ENCODE measurements around the gene DISC1. TPM values are rescaled to one million over a fixed set of nuclear protein-coding genes. Genes with fewer than 3 reads are reported as not detected.
"Not testable (repeated sequence)": the region's sequence is repeated elsewhere in the genome, so short reads cannot be mapped to it uniquely, and the experiment has no call there.

The DISC1 gene
- total RNA-seq, 1 experiment from 2014 or later = 1.8 TPM

DNA sequence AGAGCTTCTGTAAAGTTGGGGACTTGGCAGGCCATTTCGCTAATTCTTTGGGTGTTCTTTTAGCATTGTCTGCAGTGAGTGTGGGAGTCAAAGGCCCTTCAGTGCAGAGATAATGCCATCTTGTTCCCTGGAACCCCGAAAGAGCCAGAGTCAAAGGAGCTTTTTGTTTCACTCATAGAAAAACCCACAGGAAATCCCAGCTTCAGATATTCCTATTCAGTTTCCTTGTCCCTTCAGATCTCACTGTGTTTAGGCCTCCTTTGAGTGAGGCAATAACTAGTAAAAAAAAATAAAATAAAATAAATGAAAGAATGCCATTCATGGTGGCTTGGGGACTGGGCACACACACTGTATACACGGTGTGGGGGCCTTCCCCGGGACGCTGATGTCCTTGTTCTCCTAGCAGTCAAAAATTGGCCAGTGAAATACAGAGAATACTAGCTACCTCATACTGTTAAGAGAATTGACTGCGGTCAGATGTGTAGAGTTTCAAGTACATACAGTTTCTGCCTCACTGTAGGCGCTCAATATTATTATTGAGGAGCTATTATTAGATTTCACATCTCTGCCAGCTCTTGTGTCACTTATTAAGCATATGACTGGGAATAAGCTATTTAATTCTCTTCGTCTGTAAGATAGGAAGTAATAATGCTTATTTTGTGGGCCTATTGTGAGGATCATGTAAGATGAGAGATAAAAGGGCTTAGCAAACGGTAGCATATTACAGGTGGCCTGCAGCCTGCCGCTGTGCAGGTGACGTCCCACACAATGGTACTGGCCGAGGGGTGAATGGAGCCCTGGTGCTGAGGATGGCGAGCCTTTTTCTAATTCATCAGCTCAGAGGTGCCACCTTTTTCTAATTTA, 16.7 kb downstream of the DISC1 start:
- H3K27me3 ChIP-seq (replicated peaks; ENCODE audit: insufficient read depth, low read depth, low read length, poor library complexity) = no peaks in the 10 kb centered on the region
- intact Hi-C loops (cut with micrococcal nuclease; ENCODE audit: unreplicated experiment) = no loop called here
- POLR2A ChIA-PET (ENCODE audit: low non-redundant PET) = no interaction called here
- H3K27ac ChIP-seq (ENCODE audit: low read depth, low read length, poor library complexity, severe bottlenecking) = no peak overlapping the region
- no peak for DNase-seq (ENCODE audit: low spot score)
- CTCF ChIA-PET = interaction anchor here (0.6 kb wide), 1 partner anchor 16 kb away, joined by 3 read pairs; no protein-coding TSS in a partner anchor
- H3K4me3 ChIP-seq (ENCODE audit: low read depth, low read length, poor library complexity, severe bottlenecking) = no peak overlapping the region
- no peak for TF ChIP-seq EZH2 (IDR thresholded peaks at IDR 0.05; ENCODE audit: borderline replicate concordance, low read depth, low read length, poor library complexity, severe bottlenecking)
- TF ChIP-seq, protein P1, sequence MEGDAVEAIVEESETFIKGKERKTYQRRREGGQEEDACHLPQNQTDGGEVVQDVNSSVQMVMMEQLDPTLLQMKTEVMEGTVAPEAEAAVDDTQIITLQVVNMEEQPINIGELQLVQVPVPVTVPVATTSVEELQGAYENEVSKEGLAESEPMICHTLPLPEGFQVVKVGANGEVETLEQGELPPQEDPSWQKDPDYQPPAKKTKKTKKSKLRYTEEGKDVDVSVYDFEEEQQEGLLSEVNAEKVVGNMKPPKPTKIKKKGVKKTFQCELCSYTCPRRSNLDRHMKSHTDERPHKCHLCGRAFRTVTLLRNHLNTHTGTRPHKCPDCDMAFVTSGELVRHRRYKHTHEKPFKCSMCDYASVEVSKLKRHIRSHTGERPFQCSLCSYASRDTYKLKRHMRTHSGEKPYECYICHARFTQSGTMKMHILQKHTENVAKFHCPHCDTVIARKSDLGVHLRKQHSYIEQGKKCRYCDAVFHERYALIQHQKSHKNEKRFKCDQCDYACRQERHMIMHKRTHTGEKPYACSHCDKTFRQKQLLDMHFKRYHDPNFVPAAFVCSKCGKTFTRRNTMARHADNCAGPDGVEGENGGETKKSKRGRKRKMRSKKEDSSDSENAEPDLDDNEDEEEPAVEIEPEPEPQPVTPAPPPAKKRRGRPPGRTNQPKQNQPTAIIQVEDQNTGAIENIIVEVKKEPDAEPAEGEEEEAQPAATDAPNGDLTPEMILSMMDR (conservative IDR thresholded peaks at IDR 0.05; ENCODE audit: low read depth, low read length) = no peak
- H3K36me3 ChIP-seq (ENCODE audit: insufficient read depth, low read length, poor library complexity, severe bottlenecking) = no peaks in the 10 kb centered on the region
- H3K4me1 ChIP-seq (ENCODE audit: insufficient read depth, low read length, poor library complexity, severe bottlenecking) = no peaks in the 10 kb centered on the region
- BruUV-seq (replicated peaks) = no TSS peak
- H3K9me3 ChIP-seq (ENCODE audit: low read depth, low read length, poor library complexity, severe bottlenecking) = no peaks in the 10 kb centered on the region

DNA sequence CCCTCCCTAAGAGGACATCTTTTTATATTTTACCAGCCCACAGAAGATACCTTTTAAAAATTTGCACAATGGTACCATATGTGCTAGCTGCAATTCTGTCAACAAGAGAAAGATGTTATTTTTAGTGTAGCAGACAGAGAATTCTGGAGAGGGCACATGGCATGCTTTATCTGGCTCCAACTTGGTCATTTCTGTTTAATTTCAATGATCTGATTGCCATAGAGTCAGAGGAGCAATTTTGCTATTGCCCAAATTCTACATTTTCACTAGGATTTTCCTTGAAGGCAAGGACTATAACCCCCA, 17.3 kb downstream of the DISC1 start:
- no peaks in the 10 kb centered on the region for H3K36me3 ChIP-seq (ENCODE audit: insufficient read depth, low read length, poor library complexity, severe bottlenecking)
- DNase-seq (ENCODE audit: low spot score) = no peak
- H3K27ac ChIP-seq (ENCODE audit: low read depth, low read length, poor library complexity, severe bottlenecking) = no peak overlapping the region
- no peak for TF ChIP-seq EZH2 (IDR thresholded peaks at IDR 0.05; ENCODE audit: borderline replicate concordance, low read depth, low read length, poor library complexity, severe bottlenecking)
- TF ChIP-seq, protein P1 (conservative IDR thresholded peaks at IDR 0.05; ENCODE audit: low read depth, low read length) = no peak
- ChIA-PET POLR2A (ENCODE audit: low non-redundant PET) (no interaction called here), CTCF (no interaction called here)
- BruUV-seq (replicated peaks) = no TSS peak
- H3K4me3 ChIP-seq (ENCODE audit: low read depth, low read length, poor library complexity, severe bottlenecking) = no peak overlapping the region
- H3K9me3 ChIP-seq (ENCODE audit: low read depth, low read length, poor library complexity, severe bottlenecking) = no peaks in the 10 kb centered on the region
- no peaks in the 10 kb centered on the region for H3K27me3 ChIP-seq (replicated peaks; ENCODE audit: insufficient read depth, low read depth, low read length, poor library complexity)
- H3K4me1 ChIP-seq (ENCODE audit: insufficient read depth, low read length, poor library complexity, severe bottlenecking) = no peaks in the 10 kb centered on the region
- intact Hi-C loops (cut with micrococcal nuclease; ENCODE audit: unreplicated experiment) = no loop called here

DNA sequence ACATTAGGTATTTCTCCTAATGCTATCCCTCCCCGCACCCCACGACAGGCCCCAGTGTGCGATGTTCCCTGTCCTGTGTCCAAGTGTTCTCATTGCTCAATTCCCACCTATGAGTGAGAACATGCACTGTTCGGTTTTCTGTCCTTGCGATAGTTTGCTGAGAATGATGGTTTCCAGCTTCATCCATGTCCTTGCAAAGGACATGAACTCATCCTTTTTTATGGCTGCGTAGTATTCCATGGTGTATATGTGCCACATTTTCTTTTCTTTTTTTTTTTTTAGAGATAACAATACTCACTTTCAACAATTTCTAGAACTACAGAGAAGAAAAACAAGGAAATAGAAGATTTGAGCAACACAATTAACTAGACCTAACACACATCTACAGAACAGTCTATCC, 19.0 kb downstream of the DISC1 start:
- CTCF ChIA-PET = not testable (repeated sequence)

DNA sequence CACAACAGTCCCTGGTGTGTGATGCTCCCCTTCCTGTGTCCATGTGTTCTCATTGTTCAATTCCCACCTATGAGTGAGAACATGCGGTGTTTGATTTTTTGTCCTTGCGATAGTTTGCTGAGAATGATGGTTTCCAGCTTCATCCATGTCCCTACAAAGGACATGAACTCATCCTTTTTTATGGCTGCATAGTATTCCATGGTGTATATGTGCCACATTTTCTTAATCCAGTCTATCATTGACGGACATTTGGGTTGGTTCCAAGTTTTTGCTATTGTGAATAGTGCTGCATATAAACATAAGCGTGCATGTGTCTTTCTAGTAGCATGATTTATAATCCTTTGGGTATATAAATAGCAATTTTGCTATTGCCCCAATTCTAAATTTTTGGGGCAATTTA, 19.6 kb downstream of the DISC1 start:
- H3K4me1 ChIP-seq (ENCODE audit: insufficient read depth, low read length, poor library complexity, severe bottlenecking); H3K27me3 ChIP-seq (replicated peaks; ENCODE audit: insufficient read depth, low read depth, low read length, poor library complexity); intact Hi-C loops (cut with micrococcal nuclease; ENCODE audit: unreplicated experiment); POLR2A ChIA-PET (ENCODE audit: low non-redundant PET); DNase-seq (ENCODE audit: low spot score); H3K9me3 ChIP-seq (ENCODE audit: low read depth, low read length, poor library complexity, severe bottlenecking); CTCF ChIA-PET; H3K36me3 ChIP-seq (ENCODE audit: insufficient read depth, low read length, poor library complexity, severe bottlenecking); BruUV-seq (replicated peaks); H3K4me3 ChIP-seq (ENCODE audit: low read depth, low read length, poor library complexity, severe bottlenecking); H3K27ac ChIP-seq (ENCODE audit: low read depth, low read length, poor library complexity, severe bottlenecking): not testable (repeated sequence)

More for the DNA sequence above, 19.0 kb downstream of the DISC1 start:
- POLR2A ChIA-PET (ENCODE audit: low non-redundant PET); H3K4me1 ChIP-seq (ENCODE audit: insufficient read depth, low read length, poor library complexity, severe bottlenecking); H3K36me3 ChIP-seq (ENCODE audit: insufficient read depth, low read length, poor library complexity, severe bottlenecking); H3K27me3 ChIP-seq (replicated peaks; ENCODE audit: insufficient read depth, low read depth, low read length, poor library complexity); H3K9me3 ChIP-seq (ENCODE audit: low read depth, low read length, poor library complexity, severe bottlenecking); H3K4me3 ChIP-seq (ENCODE audit: low read depth, low read length, poor library complexity, severe bottlenecking); BruUV-seq (replicated peaks); intact Hi-C loops (cut with micrococcal nuclease; ENCODE audit: unreplicated experiment); H3K27ac ChIP-seq (ENCODE audit: low read depth, low read length, poor library complexity, severe bottlenecking); DNase-seq (ENCODE audit: low spot score): not testable (repeated sequence)

DNA sequence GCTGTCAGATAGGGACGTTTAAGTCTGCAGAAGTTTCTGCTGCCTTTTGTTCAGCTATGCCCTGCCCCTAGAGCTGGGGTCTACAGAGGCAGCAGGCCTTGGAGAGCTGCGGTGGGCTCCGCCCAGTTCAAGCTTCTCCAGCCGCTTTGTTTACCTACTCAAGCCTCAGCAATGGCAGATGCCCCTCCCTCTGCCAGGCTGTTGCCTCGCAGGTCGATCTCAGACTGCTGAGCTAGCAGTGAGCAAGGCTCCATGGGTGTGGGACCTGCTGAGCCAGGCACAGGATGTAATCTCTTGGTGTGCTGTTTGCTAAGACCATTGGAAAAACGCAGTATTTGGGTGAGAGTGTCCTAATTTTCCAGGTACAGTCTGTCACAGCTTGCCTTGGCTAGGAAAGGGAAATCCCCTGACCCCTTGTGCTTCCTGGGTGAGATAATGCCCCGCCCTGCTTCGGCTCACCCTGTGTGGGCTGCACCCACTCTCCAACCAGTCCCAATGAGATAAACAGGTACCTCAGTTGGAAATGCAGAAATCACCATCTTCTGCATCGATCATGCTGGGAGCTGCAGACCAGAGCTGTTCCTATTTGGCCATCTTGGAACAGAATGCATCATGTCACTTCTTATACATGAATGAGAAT, 25.2 kb downstream of the DISC1 start:
- H3K27ac ChIP-seq (ENCODE audit: low read depth, low read length, poor library complexity, severe bottlenecking); H3K36me3 ChIP-seq (ENCODE audit: insufficient read depth, low read length, poor library complexity, severe bottlenecking); H3K4me3 ChIP-seq (ENCODE audit: low read depth, low read length, poor library complexity, severe bottlenecking); POLR2A ChIA-PET (ENCODE audit: low non-redundant PET); DNase-seq (ENCODE audit: low spot score); H3K27me3 ChIP-seq (replicated peaks; ENCODE audit: insufficient read depth, low read depth, low read length, poor library complexity); intact Hi-C loops (cut with micrococcal nuclease; ENCODE audit: unreplicated experiment); H3K4me1 ChIP-seq (ENCODE audit: insufficient read depth, low read length, poor library complexity, severe bottlenecking); CTCF ChIA-PET; BruUV-seq (replicated peaks); H3K9me3 ChIP-seq (ENCODE audit: low read depth, low read length, poor library complexity, severe bottlenecking): not testable (repeated sequence)
